GM19438 (cell line): Measurements from ENCODE around the gene ASPN.
A peak's percentile ranks its signal among the peaks of the same experiment; 100 is the strongest.

Experiments
- ATAC-seq: cut with Tn5 transposase; IDR thresholded peaks from one replicate; pipeline ENCODE4 v1.9.1; 2021; ENCODE audit warnings: low read depth; ENCODE audit not compliant: unreplicated experiment

Gene ASPN

DNA sequence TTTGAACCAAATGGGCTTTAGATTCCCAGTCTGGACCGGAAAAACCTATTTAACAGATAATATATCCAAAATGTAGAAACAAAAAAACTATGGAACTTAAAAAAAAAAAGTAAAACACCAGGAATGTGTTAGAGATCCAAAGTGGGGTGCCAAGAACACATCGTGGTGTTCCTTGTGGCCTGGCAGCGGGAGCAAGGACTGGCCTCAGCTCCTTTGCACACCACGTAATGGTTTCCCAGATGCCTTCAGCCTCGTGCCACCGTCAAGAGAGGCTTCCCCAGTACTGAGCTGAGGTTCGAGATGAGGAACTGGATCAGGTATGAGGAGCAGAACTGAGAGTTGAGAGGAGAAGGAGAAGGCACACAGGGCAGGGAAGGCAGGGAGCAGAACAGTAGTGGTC is 3.5 kb downstream of the ASPN start:
- ATAC-seq: no peak

DNA sequence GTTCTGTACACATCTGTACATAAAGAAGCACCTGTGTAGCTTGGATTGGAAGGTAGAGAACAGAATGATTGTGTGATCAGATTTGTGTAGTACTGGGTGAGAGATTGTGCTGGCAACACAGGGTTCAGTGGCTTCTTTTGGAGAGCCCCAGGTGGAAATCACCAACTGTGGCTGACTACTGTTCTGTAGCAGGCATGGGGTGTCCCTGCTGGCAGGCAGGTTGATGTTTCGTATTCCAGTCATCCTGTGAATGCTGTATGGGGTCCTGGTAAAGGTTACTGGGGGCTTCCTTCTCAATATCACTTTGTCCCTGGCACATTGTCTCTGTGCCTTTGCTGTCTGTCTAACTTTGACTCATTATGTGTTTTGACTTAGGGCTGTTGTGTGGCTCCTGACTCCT is 5.3 kb downstream of the ASPN start:
- no peak for ATAC-seq

DNA sequence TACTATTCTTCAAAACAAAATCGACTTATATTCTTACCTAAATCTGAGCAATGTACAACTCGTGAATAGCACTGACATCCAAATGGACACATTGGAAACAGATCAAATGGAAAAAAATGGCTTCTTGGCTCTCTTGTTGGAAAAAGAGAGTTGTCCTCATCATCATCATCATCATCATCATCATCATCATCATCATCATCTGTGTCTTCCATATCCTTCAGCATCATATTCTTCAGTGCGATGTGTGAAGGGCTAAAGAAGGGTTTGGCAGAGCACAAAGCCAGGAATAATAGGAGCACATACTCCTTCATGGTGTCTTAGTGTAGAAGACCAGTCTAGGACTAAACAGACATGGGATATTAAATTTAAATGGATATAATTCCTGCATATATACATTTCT is 7.7 kb downstream of the ASPN start:
- ATAC-seq: no peak

DNA sequence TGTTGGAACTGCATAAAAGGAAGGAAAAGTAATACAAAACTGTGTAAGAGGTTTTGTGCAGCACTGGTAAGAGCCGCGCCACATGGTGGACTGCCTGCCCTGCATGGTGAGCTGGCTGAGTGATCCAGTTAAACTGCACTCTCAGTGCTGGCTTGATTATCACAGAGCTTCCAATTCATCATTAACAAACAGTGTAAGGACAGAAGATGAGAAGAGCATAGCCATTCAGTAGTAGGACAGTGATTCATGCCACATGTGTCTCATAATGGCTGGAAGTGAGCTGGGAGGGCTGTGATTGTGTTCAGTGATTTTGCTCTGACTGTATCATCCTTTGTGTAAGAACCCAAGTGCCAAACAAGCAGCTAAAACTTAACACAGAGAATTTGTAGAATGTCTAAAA is 14.1 kb downstream of the ASPN start:
- ATAC-seq: no peak

DNA sequence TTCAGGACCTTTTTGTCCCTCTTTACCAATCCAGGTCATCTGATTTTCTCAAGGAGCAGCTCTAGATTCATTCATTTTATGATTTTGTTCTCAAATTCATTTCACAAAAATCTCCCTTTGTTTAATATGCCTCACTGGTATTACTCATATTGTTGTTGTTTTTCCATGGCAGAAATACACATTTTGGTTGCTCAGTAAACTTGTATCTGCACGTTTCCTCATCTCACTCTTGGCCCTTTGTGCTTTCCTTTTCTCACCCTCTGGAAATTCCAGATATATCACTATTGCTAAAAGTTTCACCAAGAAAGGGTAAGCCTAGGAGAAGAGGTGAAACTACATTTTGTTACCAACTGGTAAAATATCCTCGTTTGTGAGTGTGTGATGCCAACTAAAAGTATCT is 14.8 kb downstream of the ASPN start:
- ATAC-seq: no peak

DNA sequence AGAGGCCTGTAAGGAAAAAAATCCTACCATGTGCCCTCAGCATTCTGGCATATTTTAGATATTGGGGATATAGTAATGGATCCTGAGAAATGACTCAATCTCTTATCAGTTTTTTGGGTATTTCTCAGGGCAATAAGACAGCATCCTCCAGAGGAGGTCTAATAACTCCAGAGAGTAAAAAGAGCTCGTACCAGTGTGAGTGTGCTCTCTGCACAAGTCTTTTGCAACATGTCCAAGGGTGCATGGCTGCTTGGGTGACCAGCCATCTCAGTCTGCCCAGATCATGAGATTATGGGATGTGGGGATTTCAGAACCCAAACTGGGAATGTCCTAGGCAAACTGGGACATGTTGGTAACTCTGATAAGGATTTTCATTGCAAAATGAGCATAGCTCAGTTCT is 15.3 kb downstream of the ASPN start:
- ATAC-seq: no peak

DNA sequence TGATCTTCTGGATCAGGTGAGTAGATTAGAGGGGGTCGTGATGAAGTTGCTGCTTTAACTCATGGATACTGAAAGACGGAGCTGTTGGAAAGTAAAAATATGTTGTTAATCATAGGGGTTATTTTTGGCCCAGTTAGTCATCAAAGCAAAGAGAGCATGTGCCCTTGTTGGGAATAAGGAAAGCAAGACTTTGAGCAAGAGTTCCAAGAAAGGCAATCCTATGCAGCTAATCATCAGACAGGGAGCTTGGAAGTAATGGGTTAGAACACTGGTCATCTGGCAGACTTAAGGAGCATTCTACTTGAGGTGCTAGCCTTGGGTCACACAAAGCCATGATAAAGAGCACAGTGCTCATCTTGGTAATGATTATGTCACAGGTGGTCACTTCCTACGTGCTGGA is 18.3 kb downstream of the ASPN start:
- no peak for ATAC-seq

DNA sequence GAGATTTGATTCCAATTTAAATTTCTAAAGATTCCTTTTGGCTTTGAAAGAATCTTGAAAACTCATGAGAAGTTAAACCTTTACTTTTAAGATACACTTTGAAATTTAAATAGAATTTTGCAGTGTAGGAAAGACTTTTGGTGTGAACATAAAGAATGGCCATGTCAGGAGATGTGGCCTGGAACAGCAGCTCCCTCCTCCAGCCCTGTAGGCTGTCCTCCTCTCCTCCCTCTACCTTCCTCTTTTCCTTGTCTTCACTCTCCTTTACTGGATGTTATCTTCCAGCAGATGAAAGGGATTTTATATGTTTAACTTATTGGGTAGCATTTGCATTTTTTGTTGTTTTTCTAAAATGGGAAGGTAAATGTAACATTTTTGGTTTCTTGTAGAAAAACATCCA is 18.9 kb downstream of the ASPN start:
- no peak for ATAC-seq

DNA sequence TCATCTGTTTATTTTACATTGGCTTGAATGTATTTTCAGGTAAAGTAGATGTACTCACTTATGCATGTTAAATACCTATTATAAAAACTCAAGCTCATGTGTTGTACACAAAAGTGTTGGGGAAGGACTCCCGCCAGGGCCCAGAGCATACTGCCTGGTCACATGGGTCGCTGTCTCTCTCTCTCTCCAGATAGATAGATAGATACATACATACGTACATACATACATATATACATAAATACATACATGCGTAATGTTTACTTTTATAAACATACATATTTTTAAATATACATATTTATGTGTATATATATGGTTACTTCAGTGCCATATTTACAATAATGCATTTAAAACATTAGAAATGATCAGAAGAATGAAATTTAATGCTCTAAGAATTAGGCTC is 24.7 kb downstream of the ASPN start:
- ATAC-seq: no peak

DNA sequence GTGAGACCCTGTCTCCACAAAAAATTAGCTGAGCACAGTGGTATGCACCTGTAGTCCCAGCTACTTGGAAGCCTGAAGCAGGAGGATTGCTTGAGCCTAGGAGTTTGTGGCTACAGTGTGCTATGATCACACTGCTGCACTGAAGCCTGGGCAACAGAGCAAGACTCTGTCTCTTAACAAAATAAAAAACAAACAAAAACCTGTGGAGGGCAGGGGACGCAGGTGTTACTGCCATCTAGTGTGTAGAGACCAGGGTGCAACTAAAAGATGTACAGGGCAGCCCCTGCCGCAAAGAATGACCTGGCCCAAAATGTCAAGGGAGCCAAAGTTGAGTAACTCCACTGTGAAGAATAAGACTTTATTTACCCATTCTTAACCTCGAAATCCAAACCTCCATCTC is 27.1 kb downstream of the ASPN start:
- ATAC-seq: no peak

DNA sequence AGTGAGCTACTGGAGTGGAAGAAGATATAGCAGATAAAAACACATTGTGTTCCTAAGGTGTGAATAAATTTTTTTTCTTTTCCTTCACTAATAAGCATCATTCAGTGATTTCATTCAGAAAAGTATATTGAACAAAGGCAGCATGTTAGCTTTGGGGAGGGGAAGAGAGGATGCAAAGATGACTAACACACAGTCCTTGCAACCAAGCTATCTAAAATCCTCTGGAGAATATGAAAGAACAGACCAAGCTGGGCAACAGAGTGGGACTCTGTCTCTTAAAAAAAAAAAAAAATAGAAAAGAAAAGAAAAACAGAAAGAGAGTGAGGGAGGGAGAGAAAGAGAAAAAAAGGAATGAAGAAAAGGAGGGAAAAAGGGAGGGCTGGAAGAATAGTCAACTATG is 35.8 kb downstream of the ASPN start:
- ATAC-seq: no peak

DNA sequence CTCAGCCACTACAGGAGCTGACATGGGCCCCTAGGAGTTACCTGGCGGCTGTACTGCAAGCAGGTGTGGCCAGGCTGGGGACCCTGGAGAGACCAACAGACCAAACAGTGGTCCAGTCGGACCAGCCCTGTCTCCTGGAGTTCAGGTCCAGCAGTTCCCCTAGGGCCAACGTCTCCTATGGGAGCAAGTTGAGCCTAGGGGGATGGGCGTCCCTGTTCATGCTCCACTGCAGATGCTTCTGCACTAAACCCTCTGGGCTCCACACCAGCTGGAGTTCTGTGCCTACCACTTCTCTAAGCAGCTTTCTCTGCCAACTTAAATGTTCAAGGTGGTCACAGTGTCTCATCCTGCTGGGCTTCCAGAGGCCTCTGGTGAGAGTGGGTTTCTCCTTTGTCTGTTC is 37.5 kb downstream of the ASPN start:
- no peak for ATAC-seq

DNA sequence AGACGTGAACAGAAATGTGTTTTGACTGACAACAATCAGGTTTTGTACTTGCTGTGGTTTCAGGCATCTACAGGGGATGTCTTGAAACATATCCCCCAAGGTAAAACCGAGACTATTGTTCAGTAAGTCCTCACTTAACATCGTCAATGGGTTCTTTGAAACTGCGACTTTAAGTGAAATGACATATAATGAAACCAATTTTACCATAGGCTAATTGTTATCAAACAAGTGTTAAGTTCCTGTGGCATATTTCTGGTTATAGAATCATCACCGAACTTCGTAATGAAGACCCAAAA is 41.6 kb downstream of the ASPN start:
- peak; percentile 54 for ATAC-seq

DNA sequence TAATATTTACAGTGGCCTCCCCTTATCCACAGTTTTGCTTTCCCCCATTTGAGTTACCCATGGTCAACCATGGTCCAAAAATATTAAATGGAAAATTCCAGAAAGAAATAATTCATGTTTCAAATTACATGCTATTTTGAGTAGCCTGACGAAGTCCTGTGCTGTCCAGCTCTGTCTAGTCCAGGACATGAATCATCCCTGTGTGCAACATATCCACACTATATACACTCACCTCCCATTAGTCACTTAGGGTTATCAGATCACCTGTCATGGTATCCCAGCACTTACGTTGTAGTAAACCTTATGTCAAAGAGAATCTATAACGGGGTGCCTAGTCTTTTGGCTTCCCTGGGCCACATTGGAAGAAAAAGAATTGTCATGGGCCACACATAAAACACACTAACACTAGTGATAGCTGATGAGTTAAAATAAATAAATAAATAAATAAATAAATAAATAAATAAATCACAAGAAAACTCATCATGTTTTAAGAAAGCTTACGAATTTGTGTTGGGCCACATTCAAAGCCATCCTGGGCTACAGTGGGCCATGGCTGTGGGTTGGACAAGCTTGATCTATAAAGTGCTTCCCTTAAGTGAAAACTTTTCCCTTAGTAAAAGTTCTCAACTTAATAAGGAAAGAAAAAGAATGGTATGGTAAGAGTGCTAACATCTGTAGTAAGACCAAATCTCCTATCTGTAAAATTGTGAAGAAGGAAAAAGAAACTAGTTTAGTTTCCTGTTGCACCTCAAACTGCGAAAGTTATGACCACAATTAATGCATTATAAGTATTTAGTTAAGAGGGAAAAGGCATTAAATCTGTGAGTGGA is 42.2 kb downstream of the ASPN start:
- ATAC-seq: no peak

DNA sequence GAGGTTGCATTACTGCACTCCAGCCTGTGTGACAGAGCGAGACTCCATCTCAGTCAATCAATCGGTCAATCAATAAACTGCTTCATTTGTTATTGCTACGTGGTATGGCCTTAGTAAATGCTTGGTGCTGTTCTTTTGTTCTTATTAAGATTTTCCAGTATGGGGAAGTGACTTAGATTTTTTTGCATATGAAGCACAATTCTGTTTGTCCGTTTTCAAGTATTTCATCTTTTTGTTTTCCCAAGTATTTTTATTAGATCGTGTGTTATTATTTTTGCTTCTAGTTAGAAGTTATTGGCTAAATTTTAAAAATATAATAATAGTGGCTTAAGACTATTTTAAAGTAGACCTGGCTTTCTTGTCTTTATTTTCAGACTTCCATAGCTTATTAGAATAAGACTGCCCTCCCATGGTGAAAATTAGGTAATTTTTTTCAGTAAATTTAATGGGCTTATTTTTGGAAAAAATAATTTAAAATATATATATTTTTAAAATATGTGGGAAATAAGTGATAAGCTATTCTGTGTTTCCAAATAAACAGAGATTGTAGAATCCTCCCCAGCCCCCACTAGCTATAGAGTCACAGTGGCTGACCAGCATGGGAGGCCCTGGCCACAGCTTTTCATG is 43.3 kb downstream of the ASPN start:
- ATAC-seq: no peak

DNA sequence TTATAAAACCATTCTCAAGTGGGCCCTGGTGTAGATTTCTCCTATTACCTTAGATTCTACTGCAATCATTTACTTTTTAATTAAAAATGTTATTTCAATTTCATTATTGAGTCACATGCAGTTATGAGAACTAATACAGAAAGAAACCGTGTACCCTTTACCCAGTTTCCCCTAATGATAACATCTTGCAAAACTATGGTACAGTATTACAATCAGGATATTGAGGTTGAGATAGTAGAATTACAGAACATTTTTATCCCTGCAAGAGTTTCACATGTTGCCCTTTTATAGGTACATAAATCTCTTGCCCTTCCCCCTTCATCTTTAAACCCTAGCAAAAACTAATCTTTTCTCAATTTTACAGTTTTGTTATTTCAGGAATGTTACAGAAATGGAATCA is 47.0 kb downstream of the ASPN start:
- no peak for ATAC-seq

DNA sequence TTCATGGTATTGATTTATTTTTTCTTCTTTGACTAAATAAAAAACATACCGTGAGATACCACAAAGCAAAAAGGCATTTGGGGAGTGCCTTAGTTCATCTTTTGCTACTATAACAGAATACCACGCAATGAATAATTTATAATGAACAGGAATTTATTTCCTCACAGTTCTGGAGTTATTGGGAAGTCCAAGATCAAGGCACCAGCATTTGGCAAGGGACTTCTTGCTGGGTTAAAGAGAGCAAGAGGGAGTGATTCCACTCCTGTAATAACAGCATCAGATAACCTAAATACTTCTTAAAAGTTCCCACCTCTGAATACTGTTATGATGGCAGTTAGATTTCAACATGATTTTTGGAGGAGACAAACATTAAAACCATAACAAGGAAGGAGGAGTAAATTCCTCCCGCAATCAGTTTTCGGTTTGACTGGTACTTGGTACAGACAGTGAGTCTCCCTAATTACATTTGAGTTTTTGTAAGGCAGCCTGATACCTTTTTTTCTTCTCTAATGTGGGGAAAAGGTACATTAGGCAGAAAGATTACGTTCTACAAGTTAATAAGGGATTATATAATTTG is 49.2 kb downstream of the ASPN start:
- ATAC-seq: no peak

DNA sequence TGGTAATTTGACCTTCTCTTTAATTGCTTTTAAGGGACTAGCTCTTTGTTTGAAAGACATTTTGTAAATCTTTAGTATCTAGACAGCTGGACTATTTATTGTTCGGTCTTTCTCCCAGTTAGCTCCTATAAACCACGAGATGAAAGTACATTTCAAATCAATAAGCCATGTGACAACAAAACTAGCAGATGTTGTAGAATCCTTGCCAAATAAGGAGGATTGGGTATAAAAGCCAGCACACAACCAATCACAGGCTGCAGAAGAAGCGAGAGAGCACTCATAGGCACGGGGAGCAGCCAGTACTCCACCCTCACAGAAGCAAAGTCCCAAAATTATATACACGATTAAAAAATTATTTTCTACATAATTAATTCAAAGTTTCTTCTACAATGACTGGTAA is 50.0 kb downstream of the ASPN start:
- ATAC-seq: no peak

DNA sequence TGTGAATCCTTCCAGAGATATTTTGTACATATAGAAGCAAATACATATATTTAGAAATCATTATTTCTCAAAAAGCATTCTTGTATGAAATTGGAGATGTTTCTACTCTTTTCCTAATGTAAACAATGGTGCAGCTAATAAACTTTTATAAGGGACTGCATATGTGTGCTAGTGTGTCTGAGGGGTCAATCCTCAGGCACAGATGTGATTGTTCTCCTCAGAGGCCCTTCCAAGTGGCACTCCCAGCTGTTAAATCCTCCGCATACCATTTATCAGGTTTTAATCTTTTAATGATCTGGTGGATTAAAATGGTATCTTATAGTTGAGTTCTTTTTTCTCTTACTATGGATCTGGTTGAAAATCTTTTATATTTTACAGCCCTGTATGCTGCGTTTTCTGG is 52.5 kb downstream of the ASPN start:
- ATAC-seq: no peak

DNA sequence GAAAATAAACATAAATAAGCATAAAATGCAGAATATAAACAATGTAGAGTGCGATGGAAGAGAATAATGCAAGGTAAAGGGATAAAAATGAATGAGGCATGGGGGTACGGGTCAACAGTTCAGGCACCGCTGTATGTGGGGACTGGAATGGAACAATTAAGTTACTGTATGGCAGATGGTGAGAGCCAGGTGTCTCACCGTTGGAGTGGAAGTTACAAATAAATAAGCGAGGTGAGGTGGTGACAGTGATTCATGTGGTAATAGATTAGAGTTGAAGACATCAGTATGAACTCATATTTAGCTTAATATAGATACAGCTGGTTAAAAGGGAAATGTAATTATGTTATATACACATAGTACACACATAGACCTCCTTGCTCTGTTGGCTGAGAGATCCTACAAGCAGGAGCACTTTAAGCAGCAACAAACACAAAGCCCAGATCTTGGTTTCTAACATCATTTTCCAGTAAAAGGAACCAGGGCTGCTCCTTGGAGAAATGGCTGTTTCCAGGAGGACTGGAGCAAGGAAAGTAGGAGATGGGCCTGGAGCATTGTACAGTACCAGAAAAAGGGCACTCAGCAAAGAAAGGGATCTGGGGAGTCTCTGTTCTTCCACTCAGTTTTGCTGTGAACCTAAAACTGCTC is 55.7 kb downstream of the ASPN start:
- ATAC-seq: no peak

DNA sequence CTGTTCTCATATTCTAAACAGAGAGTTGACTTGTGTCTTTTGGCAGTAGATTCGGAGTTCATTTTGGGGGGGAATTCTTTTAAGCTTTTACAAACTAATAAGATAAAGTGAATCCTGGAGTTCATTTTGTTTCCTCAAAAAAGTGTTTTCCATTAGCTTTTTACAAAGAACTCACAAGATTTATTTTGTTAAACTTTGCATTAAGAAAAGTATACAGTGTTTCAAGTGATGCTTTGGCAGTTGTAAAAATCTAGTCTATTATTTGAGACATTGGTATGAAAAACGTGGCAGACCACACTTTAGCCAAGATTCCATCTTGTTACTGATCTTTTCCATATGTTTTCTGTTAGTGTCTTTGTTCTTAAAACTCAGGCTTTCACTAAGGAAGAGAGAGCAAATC is 56.8 kb downstream of the ASPN start:
- no peak for ATAC-seq

DNA sequence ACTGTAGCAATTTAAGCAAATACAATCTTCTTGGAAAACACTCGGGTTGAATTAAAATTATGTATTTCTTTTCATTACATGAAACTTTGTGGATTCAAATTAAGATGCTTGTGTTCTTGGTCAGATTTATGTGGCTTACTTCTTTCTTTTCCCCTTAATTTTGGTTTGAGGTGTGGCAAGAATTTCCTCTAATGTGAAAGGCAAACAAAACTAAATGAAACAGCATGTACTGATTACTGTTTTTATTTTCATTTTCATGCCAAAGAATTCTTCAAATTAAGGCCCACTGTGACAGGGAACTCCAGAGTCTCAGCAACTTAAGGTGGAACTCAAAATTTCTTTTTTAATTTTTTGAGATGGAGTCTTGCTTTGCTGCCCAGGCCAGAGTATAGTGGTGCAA is 58.0 kb downstream of the ASPN start, which contains the start of gene OMD:
OMD (minus strand) TSS at position 132 of the 400 bp plus-strand sequence. CDS start 6,913 bp downstream, outside the sequence.
- ATAC-seq: no peak
